GM19328 (cell line): ENCODE measurements around the gene EIF3L.

Experiments
- ATAC-seq: cut with Tn5 transposase; IDR thresholded peaks from one replicate; pipeline ENCODE4 v1.9.1; 2021; ENCODE audit warnings: mild to moderate bottlenecking, moderate library complexity; ENCODE audit not compliant: unreplicated experiment

Gene EIF3L

GRCh38 chr22:37816543-37817180 lies 32.6 kb upstream of the EIF3L start:
- ATAC-seq, result no peak

DNA sequence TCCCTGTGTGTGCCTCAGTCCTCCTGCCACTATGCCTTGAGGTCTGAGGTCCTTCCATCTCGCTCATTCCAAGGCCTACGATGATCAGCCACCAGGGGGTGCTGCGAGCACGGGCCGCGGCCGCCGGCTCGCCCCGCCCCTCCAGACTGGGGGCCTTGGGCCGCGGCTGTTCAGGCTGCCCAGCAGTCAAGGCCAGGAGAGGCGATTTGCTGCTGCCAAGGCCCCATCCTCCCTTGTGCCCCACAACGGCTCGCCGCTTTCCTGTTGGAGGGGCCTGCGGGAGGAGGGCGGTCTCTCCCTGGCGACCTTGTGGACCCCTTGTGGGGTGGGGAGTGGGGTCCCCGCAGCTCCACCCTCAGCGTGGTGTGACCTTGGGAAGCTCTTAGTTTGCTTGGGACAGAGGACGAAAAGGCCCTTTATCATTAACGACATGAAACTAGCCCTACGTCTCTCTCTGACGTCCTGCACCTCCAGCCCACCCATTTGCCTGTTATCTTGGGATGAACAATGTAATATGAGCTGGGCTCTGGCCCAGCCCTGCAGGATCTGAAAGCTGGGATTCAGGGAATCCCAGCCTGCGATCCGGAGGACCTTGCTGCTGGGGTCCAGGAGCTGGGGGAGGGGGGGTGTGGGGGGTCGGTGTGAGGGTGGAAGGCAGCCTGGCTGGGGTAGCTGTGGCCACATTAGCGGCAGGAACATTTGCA lies 31.4 kb upstream of the EIF3L start:
- ATAC-seq, result no peak

GRCh38 chr22:37818409-37819104 lies 30.7 kb upstream of the EIF3L start:
- ATAC-seq, result no peak

GRCh38 chr22:37819105-37819433 lies 30.1 kb upstream of the EIF3L start:
- no peak for ATAC-seq

DNA sequence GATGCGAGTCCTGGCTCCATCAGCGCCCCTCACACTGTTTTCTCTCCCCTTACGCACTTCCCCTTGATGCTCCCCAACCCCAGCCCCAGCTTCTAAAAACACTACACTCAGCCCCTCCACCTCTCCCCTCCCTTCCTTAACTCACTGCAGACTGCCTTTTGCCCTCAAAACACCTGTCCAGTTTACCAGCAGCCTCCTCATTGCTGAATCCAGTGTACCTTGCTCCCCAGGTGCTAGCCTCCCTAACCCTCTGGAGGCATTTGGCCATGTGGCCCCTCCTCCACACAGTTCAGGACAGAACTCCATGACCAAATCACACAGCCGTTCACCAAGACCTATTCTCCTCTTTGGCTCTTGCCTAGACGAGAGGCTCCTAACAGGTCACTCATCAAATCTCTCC lies 28.9 kb upstream of the EIF3L start:
- no peak for ATAC-seq

- ATAC-seq, result no peak
Observed at GRCh38 chr22:37822079-37822833, 27.0 kb upstream of the EIF3L start.

DNA sequence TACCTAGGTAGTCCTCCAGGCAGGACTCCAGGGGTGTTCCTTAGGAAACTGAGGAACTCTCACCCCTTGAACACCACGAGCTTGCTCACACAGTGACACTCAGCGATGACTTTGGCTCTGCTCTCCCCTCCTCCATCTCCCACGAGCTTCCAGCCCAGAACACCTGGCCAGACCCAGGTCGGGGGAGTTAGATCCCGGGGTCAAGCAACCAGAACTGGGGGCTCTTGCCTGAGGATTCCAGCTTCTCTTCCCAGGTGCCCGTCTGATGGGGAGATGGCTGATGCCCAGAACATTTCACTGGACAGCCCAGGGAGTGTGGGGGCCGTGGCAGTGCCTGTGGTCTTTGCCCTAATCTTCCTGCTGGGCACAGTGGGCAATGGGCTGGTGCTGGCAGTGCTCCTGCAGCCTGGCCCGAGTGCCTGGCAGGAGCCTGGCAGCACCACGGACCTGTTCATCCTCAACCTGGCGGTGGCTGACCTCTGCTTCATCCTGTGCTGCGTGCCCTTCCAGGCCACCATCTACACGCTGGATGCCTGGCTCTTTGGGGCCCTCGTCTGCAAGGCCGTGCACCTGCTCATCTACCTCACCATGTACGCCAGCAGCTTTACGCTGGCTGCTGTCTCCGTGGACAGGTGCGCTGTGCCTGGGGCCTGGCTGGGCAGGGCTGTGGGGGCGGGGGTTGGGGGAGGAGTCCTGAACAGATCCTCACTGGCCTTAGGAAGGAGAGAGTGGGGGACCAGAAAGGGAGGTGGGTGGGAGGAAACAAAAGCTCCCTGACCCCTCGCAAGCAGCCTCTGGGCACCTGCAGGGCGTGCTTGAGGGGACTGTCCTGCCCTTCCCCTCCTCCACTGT lies 25.9 kb upstream of the EIF3L start, which contains the start of gene GALR3:
GALR3 (plus strand) TSS at position 249 of the 852 bp plus-strand sequence; CDS start at position 274, 25 bp downstream.
- ATAC-seq, result no peak

- no peak for ATAC-seq
Observed at GRCh38 chr22:37824674-37825641, 24.3 kb upstream of the EIF3L start.

GRCh38 chr22:37827056-37827455 lies 22.2 kb upstream of the EIF3L start:
- ATAC-seq, result no peak

- ATAC-seq, result no peak
Observed at GRCh38 chr22:37830093-37830842, 19.0 kb upstream of the EIF3L start.

DNA sequence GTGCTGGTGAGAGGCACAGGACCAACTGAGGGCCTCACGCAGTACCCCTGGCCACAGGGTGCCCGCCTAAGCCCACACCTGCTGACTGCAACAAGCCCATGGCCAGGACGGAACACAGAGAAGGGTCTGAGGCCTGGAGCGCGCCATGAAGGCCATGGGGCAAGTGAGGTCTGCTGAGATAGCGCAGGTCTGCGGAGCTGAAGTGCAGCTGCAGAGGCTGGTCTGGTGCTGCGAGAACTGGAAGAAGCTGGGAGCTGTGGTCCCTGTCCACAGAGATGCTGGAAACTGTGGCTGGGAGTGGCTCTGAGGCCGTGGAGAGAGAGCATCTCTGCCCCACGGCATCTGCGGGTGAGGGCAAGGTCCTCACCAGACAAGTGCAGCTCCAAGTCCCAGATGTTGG lies 17.7 kb upstream of the EIF3L start:
- ATAC-seq, result no peak

DNA sequence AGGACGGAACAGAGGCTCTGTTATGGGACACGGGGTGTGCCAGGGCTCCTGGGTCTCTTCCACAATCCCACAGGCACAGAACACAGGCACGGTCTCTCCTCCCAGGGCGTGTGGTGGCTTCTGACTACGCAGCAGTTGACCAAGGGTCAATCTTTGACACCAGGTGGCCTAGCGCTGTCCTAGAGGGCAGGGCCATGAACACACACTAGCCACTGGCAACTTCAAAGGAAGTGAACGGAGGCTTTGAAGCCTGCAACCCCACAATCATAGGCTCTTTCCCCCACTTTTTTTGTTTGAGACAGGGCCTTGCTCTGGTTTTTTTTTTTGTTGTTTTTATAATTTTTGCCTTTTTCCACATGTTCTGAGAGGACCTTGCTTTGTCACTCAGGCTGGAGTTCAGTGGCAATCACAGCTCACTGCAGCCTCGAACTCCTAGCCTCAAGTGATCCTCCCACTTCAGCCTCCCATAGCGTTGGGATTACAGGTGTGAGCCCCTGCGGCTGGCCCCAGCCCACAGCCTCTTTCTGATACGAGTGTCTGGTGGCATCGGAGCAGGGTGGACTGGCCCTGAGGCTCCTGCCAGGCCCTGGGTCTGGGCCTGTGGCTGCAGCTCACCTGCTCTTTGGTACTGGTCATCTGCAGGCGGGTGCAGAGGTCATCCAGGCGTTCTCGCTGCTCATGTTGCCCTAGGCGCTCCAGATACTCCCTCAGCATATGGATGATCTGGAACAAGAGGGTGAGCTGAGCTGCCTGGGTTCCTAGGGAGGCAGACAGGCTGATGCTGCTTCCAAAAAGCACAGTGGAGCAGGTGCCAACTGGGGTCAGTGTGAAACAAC lies 17.0 kb upstream of the EIF3L start:
- no peak for ATAC-seq

DNA sequence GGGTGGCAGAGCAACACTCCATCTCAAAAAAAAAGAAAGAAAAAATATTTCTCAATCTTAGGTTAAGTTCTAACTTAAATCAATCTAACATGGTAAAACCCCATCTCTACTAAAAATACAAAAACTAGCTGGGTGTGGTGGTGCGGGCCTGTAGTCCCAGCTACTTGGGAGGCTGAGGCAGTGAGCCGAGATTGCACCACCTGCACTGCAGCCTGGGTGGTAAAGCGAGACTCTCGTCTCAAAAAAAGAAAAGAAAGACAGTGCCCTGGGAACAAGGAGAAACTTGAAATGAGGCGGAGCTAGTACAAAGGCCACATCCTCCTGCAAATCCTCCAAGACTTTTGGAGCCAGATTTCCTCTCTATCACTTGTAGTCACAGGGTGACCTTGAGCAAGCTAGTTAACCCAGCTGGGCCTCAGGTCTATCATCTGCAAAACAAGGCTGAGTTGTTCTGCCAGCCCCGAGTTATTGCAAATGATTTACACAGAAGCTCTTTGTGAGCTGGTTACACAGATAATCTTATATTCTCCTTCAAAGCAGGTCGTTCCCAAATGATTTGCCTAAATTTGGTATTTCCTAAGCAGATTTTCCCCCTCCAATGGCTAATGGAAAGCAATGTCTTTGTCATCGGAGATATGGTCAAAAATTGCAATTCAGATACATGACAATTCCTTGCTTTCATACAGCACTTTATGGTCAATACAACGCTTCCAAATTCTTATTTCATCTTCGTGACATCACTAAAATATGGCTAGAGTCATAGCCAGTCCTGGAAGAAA lies 7.0 kb upstream of the EIF3L start:
- ATAC-seq, result no peak

DNA sequence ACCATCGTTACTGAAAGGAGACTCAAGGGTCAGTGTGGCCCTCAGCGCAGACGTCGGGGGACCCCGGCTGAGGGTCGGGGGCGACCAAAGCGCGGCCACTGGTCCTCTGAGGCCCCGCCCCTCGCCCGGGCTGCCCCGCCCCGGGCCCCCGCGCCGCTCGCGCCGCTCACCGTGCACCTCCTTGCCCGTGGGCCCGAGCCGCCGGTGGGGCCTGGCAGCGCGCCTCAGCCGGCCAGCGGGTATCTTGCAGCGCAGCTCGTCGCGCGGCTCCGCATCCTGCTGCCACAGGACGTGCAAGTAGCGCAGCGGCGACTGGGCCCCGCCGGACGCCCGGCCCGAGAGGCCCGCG lies 5.5 kb upstream of the EIF3L start:
- peak; percentile 38 for ATAC-seq

DNA sequence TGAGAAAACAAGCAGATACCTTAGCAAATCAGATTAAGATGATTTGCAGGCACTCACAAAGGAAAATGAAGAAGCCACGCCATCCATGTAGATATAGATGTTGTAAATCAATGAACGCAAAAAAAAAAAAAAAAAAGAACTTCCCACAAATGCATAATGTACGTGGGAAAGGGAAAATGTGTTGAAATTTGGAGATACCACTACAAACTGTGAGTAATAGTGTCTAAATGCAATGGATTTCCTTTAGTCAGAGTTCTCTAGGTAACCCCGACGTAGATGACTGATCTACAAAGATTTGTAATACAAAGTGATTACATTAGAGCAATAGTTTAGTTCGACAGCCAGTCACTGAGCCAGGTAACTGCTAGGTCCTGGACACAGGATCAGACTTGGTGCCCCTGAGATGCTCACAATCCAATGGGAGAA lies 4.3 kb upstream of the EIF3L start:
- ATAC-seq, result no peak

- no peak for ATAC-seq
Observed at GRCh38 chr22:37846433-37846832, 2.8 kb upstream of the EIF3L start.

GRCh38 chr22:37848587-37849088 lies 581 bp upstream of the EIF3L start:
- ATAC-seq, result no peak
